HL-60 (cell line): ENCODE data around the gene SGSH.

ENCODE experiments used
- DNase-seq, 2 experiments: peaks; one replicate each; pipeline ENCODE4 v3.0.0-alpha.2; 2010 to 2020; ENCODE audit warnings: low read depth in 1 of 2, low spot score in 1 of 2
- H3K27ac ChIP-seq: fragments of 250-450 bp; sonication (Bioruptor Pico); replicated peaks from 2 replicates; pipeline ENCODE4 v1.5.1; 2020; ENCODE audit warnings: mild to moderate bottlenecking, moderate library complexity
- H3K27me3 ChIP-seq: fragments of 250-450 bp; sonication (Bioruptor Pico); 2 replicates; pipeline ENCODE4 v1.5.1; 2021; ENCODE audit warnings: mild to moderate bottlenecking, moderate library complexity; ENCODE audit not compliant: insufficient read depth, poor library complexity, severe bottlenecking
- H3K4me3 ChIP-seq: replicated peaks from 2 replicates; pipeline ENCODE4 v1.5.1; 2011; ENCODE audit warnings: mild to moderate bottlenecking, control low read depth, low read length; ENCODE audit not compliant: insufficient read depth
- GABPA ChIP-seq: IDR thresholded peaks from 2 replicates; pipeline ENCODE4 v1.6.1; 2012; ENCODE audit warnings: low read depth
- POLR2AphosphoS5 ChIP-seq: IDR thresholded peaks from 2 replicates; pipeline ENCODE4 v1.6.1; 2012; ENCODE audit warnings: low read depth
- SPI1 ChIP-seq: IDR thresholded peaks from 2 replicates; pipeline ENCODE4 v1.6.1; 2012; ENCODE audit warnings: low read depth, mild to moderate bottlenecking, borderline replicate concordance
- TF ChIP-seq, protein P1 (sequence below): IDR thresholded peaks from one replicate; pipeline ENCODE4 v1.5.1; 2011; ENCODE audit warnings: low read length, control low read depth, inconsistent platforms; ENCODE audit not compliant: insufficient read depth
- TF ChIP-seq, protein P2 (sequence below): IDR thresholded peaks from 2 replicates; pipeline ENCODE4 v1.6.1; 2012; ENCODE audit warnings: low read depth; ENCODE audit not compliant: insufficient replicate concordance

The SGSH gene

DNA sequence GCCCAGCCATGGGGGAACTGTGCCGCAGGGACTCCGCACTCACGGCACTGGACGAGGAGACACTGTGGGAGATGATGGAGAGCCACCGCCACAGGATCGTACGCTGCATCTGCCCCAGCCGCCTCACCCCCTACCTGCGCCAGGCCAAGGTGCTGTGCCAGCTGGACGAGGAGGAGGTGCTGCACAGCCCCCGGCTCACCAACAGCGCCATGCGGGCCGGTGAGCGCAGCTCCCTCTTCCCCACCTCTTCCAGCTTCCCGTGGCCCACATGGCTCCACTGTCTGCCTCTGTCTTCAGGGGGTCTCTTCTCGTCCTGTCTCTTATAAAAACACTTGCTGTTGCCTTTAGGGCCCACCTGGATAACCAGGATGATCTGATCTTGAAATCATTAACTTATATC, 38.7 kb downstream of the SGSH start:
- H3K27me3 ChIP-seq = peaks cover 2% of the 10 kb centered on the region
- H3K27ac ChIP-seq = no peak overlapping the region
- no peak overlapping the region for H3K4me3 ChIP-seq
- DNase-seq = no peak
- TF ChIP-seq, protein P1, sequence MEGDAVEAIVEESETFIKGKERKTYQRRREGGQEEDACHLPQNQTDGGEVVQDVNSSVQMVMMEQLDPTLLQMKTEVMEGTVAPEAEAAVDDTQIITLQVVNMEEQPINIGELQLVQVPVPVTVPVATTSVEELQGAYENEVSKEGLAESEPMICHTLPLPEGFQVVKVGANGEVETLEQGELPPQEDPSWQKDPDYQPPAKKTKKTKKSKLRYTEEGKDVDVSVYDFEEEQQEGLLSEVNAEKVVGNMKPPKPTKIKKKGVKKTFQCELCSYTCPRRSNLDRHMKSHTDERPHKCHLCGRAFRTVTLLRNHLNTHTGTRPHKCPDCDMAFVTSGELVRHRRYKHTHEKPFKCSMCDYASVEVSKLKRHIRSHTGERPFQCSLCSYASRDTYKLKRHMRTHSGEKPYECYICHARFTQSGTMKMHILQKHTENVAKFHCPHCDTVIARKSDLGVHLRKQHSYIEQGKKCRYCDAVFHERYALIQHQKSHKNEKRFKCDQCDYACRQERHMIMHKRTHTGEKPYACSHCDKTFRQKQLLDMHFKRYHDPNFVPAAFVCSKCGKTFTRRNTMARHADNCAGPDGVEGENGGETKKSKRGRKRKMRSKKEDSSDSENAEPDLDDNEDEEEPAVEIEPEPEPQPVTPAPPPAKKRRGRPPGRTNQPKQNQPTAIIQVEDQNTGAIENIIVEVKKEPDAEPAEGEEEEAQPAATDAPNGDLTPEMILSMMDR = no peak
- TF ChIP-seq SPI1 (no peak), GABPA (no peak), POLR2AphosphoS5 (no peak)
- TF ChIP-seq, protein P2, sequence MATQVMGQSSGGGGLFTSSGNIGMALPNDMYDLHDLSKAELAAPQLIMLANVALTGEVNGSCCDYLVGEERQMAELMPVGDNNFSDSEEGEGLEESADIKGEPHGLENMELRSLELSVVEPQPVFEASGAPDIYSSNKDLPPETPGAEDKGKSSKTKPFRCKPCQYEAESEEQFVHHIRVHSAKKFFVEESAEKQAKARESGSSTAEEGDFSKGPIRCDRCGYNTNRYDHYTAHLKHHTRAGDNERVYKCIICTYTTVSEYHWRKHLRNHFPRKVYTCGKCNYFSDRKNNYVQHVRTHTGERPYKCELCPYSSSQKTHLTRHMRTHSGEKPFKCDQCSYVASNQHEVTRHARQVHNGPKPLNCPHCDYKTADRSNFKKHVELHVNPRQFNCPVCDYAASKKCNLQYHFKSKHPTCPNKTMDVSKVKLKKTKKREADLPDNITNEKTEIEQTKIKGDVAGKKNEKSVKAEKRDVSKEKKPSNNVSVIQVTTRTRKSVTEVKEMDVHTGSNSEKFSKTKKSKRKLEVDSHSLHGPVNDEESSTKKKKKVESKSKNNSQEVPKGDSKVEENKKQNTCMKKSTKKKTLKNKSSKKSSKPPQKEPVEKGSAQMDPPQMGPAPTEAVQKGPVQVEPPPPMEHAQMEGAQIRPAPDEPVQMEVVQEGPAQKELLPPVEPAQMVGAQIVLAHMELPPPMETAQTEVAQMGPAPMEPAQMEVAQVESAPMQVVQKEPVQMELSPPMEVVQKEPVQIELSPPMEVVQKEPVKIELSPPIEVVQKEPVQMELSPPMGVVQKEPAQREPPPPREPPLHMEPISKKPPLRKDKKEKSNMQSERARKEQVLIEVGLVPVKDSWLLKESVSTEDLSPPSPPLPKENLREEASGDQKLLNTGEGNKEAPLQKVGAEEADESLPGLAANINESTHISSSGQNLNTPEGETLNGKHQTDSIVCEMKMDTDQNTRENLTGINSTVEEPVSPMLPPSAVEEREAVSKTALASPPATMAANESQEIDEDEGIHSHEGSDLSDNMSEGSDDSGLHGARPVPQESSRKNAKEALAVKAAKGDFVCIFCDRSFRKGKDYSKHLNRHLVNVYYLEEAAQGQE = no peak

DNA sequence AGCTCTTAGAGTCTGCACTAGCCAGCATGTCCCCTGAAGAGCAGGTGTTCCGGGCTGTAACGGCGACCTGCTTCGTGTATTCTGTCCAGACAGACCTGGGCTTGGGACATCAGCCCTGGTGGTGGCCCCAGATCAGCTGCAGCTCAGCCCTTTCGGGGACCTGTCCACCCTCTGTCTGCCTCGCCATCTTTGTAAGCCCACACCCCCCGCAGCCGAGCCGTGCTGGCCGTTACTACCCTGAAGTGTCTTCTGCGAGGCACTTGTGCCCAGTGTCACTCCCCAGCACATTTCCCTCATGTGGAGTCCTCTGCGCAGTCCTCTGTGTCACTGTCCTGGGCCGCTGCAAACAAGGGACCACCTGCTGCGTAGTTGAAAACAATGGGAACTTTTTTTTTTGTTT, 39.9 kb downstream of the SGSH start:
- H3K27me3 ChIP-seq = peaks cover 2% of the 10 kb centered on the region
- H3K27ac ChIP-seq = no peak overlapping the region
- H3K4me3 ChIP-seq = no peak overlapping the region
- no peak for TF ChIP-seq GABPA
- no peak for TF ChIP-seq POLR2AphosphoS5
- no peak for TF ChIP-seq SPI1
- TF ChIP-seq, protein P2 = no peak
- no peak for DNase-seq

DNA sequence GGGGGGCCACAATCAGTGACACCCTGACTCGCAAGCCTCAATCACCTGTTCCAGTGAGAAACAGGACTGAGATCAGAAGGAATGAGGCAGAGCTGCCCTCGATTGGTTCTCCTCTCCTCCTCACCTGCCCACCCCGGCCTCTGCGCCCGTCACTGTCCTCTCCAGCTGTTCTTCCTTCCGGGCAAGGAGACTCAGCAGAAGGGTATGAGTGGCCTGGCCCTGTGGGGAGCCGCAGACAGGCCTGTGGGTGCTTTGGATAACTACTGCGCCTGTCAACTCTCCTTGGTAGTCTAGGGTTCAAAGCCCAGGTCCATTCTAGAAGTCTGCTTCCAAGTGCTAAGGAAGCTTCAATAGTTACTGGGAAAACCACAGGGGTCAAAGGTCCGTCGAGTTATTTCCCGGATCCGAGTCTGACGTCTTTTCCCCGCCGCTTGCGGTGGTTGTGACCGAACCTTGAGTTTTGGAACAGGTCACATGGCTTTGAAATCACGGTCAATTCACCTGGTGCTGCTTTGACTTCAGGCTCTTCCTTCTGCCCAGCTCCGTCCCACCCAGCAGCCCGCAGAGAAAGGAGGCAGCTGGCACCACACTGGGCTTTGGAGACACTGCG, 42.0 kb downstream of the SGSH start:
- DNase-seq = no peak
- no peak overlapping the region for H3K4me3 ChIP-seq
- no peak overlapping the region for H3K27ac ChIP-seq
- no peak for TF ChIP-seq SPI1
- TF ChIP-seq, protein P2 = no peak
- TF ChIP-seq, protein P1 = no peak
- TF ChIP-seq POLR2AphosphoS5 = no peak
- TF ChIP-seq GABPA = no peak
- peaks cover 5% of the 10 kb centered on the region for H3K27me3 ChIP-seq
